ENCODE measurements around the gene TCP11L1. TPM values are rescaled to one million over a fixed set of nuclear protein-coding genes. Genes with fewer than 3 reads are reported as not detected.

The TCP11L1 gene
- total RNA-seq, 1 experiment from 2014 or later = 44.5 TPM

DNA sequence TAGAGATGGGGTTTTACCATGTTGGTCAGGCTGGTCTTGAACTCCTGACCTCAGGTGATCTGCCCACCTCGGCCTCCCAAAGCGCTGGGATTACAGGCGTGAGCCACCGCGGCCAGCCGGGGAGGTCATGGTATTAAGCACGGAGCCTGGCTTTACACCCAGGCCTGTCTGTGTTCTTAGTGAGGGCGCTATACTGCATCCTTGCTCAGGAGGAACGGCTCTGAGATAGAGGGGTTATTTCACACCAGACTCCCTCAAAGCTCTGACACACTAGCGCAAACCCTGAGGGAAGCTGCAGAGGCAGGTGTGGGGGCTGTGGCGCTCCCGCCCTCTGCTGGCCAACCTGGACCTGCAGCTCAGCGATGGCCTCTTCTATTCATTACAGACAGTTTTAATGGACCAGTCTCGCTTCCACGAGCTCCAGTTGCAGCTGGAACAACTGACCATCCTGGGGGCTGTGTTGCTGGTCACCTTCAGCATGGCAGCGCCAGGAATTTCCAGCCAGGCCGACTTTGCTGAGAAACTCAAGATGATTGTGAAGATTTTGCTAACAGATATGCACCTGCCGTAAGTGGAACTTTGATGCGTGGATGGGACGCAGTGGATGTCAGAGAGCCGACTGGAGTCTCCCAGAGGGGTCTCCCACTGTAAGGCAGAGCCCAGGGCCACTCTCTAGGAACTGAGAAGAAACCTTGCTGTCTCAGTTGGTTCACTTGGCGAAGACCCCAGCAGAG lies 26.2 kb downstream of the TCP11L1 start:
- peaks cover 7% of the 10 kb centered on the region for H3K36me3 ChIP-seq (ENCODE audit: insufficient read depth, low read length, poor library complexity, severe bottlenecking)
- CTCF ChIA-PET = interaction anchor here (0.5 to 2.5 kb wide), 14 partner anchors 11 to 316 kb away, joined by 3 to 16 read pairs (median 4); no protein-coding TSS in a partner anchor
- DNase-seq (ENCODE audit: low spot score) = peak; percentile 95

DNA sequence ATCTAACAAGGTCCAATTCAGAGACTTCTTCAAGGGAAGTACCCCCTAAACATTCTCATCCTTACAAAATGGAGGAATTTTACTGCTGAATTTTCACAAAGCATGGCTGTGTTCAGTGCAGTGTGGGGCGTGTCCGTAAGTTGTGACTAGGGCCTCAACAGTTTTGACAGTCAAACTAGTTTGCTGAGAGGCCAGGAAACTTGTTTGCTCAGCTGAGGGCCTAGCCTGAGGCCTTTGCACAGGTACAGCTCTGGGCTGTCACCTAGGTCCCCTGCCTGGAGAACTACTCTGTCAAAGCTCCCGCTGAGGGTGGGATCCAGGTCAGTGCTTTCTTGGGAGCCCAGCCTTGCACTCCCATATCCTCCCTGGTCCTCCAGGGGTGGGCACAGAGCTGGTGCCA lies 27.9 kb downstream of the TCP11L1 start:
- DNase-seq (ENCODE audit: low spot score) = no peak
- TF ChIP-seq, protein P1, sequence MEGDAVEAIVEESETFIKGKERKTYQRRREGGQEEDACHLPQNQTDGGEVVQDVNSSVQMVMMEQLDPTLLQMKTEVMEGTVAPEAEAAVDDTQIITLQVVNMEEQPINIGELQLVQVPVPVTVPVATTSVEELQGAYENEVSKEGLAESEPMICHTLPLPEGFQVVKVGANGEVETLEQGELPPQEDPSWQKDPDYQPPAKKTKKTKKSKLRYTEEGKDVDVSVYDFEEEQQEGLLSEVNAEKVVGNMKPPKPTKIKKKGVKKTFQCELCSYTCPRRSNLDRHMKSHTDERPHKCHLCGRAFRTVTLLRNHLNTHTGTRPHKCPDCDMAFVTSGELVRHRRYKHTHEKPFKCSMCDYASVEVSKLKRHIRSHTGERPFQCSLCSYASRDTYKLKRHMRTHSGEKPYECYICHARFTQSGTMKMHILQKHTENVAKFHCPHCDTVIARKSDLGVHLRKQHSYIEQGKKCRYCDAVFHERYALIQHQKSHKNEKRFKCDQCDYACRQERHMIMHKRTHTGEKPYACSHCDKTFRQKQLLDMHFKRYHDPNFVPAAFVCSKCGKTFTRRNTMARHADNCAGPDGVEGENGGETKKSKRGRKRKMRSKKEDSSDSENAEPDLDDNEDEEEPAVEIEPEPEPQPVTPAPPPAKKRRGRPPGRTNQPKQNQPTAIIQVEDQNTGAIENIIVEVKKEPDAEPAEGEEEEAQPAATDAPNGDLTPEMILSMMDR (conservative IDR thresholded peaks at IDR 0.05; ENCODE audit: low read depth, low read length) = no peak
- no peak for TF ChIP-seq EZH2 (IDR thresholded peaks at IDR 0.05; ENCODE audit: borderline replicate concordance, low read depth, low read length, poor library complexity, severe bottlenecking)
- peaks cover 23% of the 10 kb centered on the region for H3K4me1 ChIP-seq (ENCODE audit: insufficient read depth, low read length, poor library complexity, severe bottlenecking)
- no TSS peak for BruUV-seq (replicated peaks)
- CTCF ChIA-PET = no interaction called here
- H3K4me3 ChIP-seq (ENCODE audit: low read depth, low read length, poor library complexity, severe bottlenecking) = no peak overlapping the region
- H3K36me3 ChIP-seq (ENCODE audit: insufficient read depth, low read length, poor library complexity, severe bottlenecking) = peaks cover 12% of the 10 kb centered on the region
- POLR2A ChIA-PET (ENCODE audit: low non-redundant PET) = interaction anchor here (0.6 kb wide), 1 partner anchor 39 kb away, joined by 10 read pairs; no protein-coding TSS in a partner anchor
- no peaks in the 10 kb centered on the region for H3K9me3 ChIP-seq (ENCODE audit: low read depth, low read length, poor library complexity, severe bottlenecking)
- no peak overlapping the region for H3K27ac ChIP-seq (ENCODE audit: low read depth, low read length, poor library complexity, severe bottlenecking)
- no peaks in the 10 kb centered on the region for H3K27me3 ChIP-seq (replicated peaks; ENCODE audit: insufficient read depth, low read depth, low read length, poor library complexity)
- intact Hi-C loops (cut with micrococcal nuclease; ENCODE audit: unreplicated experiment) = loop anchor here (5.0 kb wide), 1 partner anchor 175 kb away; the partner anchor contains the start of gene QSER1

More for the DNA sequence above, 26.2 kb downstream of the TCP11L1 start:
- no peaks in the 10 kb centered on the region for H3K27me3 ChIP-seq (replicated peaks; ENCODE audit: insufficient read depth, low read depth, low read length, poor library complexity)
- no TSS peak for BruUV-seq (replicated peaks)
- POLR2A ChIA-PET (ENCODE audit: low non-redundant PET) = no interaction called here
- H3K4me3 ChIP-seq (ENCODE audit: low read depth, low read length, poor library complexity, severe bottlenecking) = no peak overlapping the region
- H3K9me3 ChIP-seq (ENCODE audit: low read depth, low read length, poor library complexity, severe bottlenecking) = no peaks in the 10 kb centered on the region
- H3K27ac ChIP-seq (ENCODE audit: low read depth, low read length, poor library complexity, severe bottlenecking) = no peak overlapping the region
- intact Hi-C loops (cut with micrococcal nuclease; ENCODE audit: unreplicated experiment) = loop anchor here (1.0 to 5.0 kb wide), 5 partner anchors 105 to 317 kb away; partner anchors contain the start of gene QSER1
- peaks cover 30% of the 10 kb centered on the region for H3K4me1 ChIP-seq (ENCODE audit: insufficient read depth, low read length, poor library complexity, severe bottlenecking)
- TF ChIP-seq, protein P1 (conservative IDR thresholded peaks at IDR 0.05; ENCODE audit: low read depth, low read length) = peak; percentile 100
- TF ChIP-seq EZH2 (IDR thresholded peaks at IDR 0.05; ENCODE audit: borderline replicate concordance, low read depth, low read length, poor library complexity, severe bottlenecking) = no peak

DNA sequence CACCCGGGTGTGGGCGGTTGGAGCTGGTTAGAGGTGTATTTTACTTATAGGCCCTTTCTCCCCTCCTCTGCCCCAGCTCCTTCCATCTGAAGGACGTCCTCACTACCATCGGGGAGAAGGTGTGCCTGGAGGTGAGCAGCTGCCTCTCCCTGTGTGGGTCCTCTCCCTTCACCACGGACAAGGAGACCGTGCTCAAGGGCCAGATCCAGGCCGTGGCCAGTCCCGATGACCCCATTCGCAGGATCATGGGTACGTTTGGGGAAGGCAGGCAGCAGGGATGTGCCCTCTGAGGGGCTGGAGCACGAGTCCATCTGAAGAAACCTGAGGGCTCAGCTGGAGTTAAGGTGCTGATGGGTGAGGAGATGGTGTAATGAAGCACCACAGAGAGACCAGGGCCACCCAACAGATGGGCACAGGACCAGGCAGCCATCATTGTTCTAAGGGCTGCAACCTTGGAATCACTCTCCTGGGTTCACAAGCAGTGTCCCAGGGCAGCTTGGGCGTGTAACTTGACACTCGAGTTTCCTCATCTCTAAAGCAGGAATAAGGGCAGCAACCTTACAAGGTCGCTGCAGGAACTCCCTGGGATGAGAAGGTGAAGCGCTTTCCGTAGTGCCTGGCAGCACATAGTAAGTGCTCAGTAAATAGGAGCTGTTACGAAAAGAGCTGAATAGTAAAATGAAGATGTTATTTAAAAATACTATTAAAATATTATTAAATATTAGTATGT lies 29.4 kb downstream of the TCP11L1 start:
- no peak overlapping the region for H3K27ac ChIP-seq (ENCODE audit: low read depth, low read length, poor library complexity, severe bottlenecking)
- H3K27me3 ChIP-seq (replicated peaks; ENCODE audit: insufficient read depth, low read depth, low read length, poor library complexity) = no peaks in the 10 kb centered on the region
- TF ChIP-seq EZH2 (IDR thresholded peaks at IDR 0.05; ENCODE audit: borderline replicate concordance, low read depth, low read length, poor library complexity, severe bottlenecking) = no peak
- TF ChIP-seq, protein P1 (conservative IDR thresholded peaks at IDR 0.05; ENCODE audit: low read depth, low read length) = no peak
- intact Hi-C loops (cut with micrococcal nuclease; ENCODE audit: unreplicated experiment) = loop anchor here (5.0 kb wide), 1 partner anchor 176 kb away; the partner anchor contains the start of gene QSER1
- no peak overlapping the region for H3K4me3 ChIP-seq (ENCODE audit: low read depth, low read length, poor library complexity, severe bottlenecking)
- H3K36me3 ChIP-seq (ENCODE audit: insufficient read depth, low read length, poor library complexity, severe bottlenecking) = peaks cover 27% of the 10 kb centered on the region
- no peak for DNase-seq (ENCODE audit: low spot score)
- H3K4me1 ChIP-seq (ENCODE audit: insufficient read depth, low read length, poor library complexity, severe bottlenecking) = peaks cover 17% of the 10 kb centered on the region
- ChIA-PET CTCF (no interaction called here), POLR2A (ENCODE audit: low non-redundant PET) (no interaction called here)
- no peaks in the 10 kb centered on the region for H3K9me3 ChIP-seq (ENCODE audit: low read depth, low read length, poor library complexity, severe bottlenecking)
- BruUV-seq (replicated peaks) = no TSS peak
